Neural cell (in vitro differentiated cells): Measurements from ENCODE around the gene NTNG1. TPM values are rescaled to one million over a fixed set of nuclear protein-coding genes. Genes with fewer than 3 reads are reported as not detected.

ENCODE experiments used
- H2AFZ ChIP-seq: fragments of 200-600, 300-800 bp; sonication (generic), shearing (Covaris generic); 2 replicates; pipeline ENCODE4 v1.6.0; 2014; ENCODE audit warnings: low read depth, mild to moderate bottlenecking, antibody characterized with exemption, low read length, moderate library complexity
- H3F3A ChIP-seq: fragments of 200-600 bp; shearing (Covaris generic); 2 replicates; pipeline ENCODE4 v1.6.1; 2016; ENCODE audit warnings: mild to moderate bottlenecking, moderate library complexity, mixed read lengths, antibody characterized with exemption, low read length; ENCODE audit not compliant: insufficient read depth, poor library complexity, severe bottlenecking
- H3K27ac ChIP-seq: fragments of 200-600, 300-800 bp; sonication (generic), shearing (Covaris generic); 2 replicates; pipeline ENCODE4 v1.5.1; 2014; ENCODE audit warnings: mild to moderate bottlenecking, low read length, moderate library complexity
- H3K27me3 ChIP-seq: fragments of 300-800, 200-600 bp; sonication (generic), shearing (Covaris generic); 2 replicates; pipeline ENCODE4 v1.6.0; 2014; ENCODE audit warnings: mild to moderate bottlenecking, low read depth, low read length, moderate library complexity; ENCODE audit not compliant: insufficient read depth
- H3K36me3 ChIP-seq: fragments of 300-800, 200-600 bp; sonication (generic), shearing (Covaris generic); 2 replicates; pipeline ENCODE4 v1.5.1; 2014; ENCODE audit warnings: mild to moderate bottlenecking, antibody characterized with exemption, low read length, moderate library complexity; ENCODE audit not compliant: insufficient read depth
- H3K4me2 ChIP-seq: fragments of 300-800, 200-600 bp; sonication (generic), shearing (Covaris generic); 2 replicates; pipeline ENCODE4 v1.6.0; 2014; ENCODE audit warnings: mild to moderate bottlenecking, low read length
- H3K4me3 ChIP-seq: fragments of 300-800, 200-600 bp; sonication (generic), shearing (Covaris generic); 2 replicates; pipeline ENCODE4 v1.5.1; 2014; ENCODE audit warnings: mild to moderate bottlenecking, low read length, moderate library complexity
- H3K79me2 ChIP-seq: fragments of 200-600 bp; shearing (Covaris generic); replicated peaks from 2 replicates; pipeline ENCODE4 v1.6.0; 2014; ENCODE audit warnings: mild to moderate bottlenecking, low read length, moderate library complexity; ENCODE audit not compliant: insufficient read depth
- H3K9ac ChIP-seq: fragments of 300-800, 200-600 bp; sonication (generic), shearing (Covaris generic); 2 replicates; pipeline ENCODE4 v1.6.1; 2016; ENCODE audit warnings: mild to moderate bottlenecking, low read length, mixed read lengths
- H3K9me2 ChIP-seq: fragments of 200-600 bp; shearing (Covaris generic); 2 replicates; pipeline ENCODE4 v1.6.1; 2016; ENCODE audit warnings: mild to moderate bottlenecking, low read length, mixed read lengths; ENCODE audit not compliant: insufficient read depth
- H3K9me3 ChIP-seq: fragments of 200-600, 300-800 bp; sonication (generic), shearing (Covaris generic); 2 replicates; pipeline ENCODE4 v1.6.1; 2016; ENCODE audit warnings: mild to moderate bottlenecking, mixed run types, low read length, moderate library complexity, mixed read lengths
- H4K20me1 ChIP-seq: fragments of 200-600 bp; shearing (Covaris generic); 2 replicates; pipeline ENCODE4 v1.6.1; 2016; ENCODE audit warnings: mild to moderate bottlenecking, mixed run types; ENCODE audit not compliant: insufficient read depth
- CTCF ChIP-seq: fragments of 450-650 bp; IDR thresholded peaks from 2 replicates; pipeline ENCODE4 v1.5.1; 2014; ENCODE audit warnings: antibody characterized with exemption, mild to moderate bottlenecking, moderate library complexity; ENCODE audit not compliant: poor library complexity, severe bottlenecking
- EP300 ChIP-seq: fragments of 450-650 bp; conservative IDR thresholded peaks from 2 replicates; pipeline ENCODE4 v1.6.1; 2014; ENCODE audit warnings: antibody characterized with exemption, mild to moderate bottlenecking, moderate library complexity; ENCODE audit not compliant: poor library complexity, severe bottlenecking
- EZH2 ChIP-seq: fragments of 200-600, 300-800 bp; shearing (Covaris generic), sonication (generic); IDR thresholded peaks from 2 replicates; pipeline ENCODE4 v1.6.1; 2014; ENCODE audit warnings: antibody characterized with exemption, low read length, borderline replicate concordance, mild to moderate bottlenecking; ENCODE audit not compliant: insufficient read depth, poor library complexity, severe bottlenecking
- MXI1 ChIP-seq: fragments of 450-650 bp; conservative IDR thresholded peaks from 2 replicates; pipeline ENCODE4 v1.6.1; 2014; ENCODE audit warnings: antibody characterized with exemption, mild to moderate bottlenecking; ENCODE audit not compliant: poor library complexity, severe bottlenecking
- POLR2AphosphoS5 ChIP-seq: IDR thresholded peaks from 2 replicates; pipeline ENCODE4 v1.6.1; 2012
- RAD21 ChIP-seq: fragments of 450-650 bp; conservative IDR thresholded peaks from 2 replicates; pipeline ENCODE4 v1.6.1; 2014; ENCODE audit warnings: antibody characterized with exemption, mild to moderate bottlenecking, moderate library complexity
- REST ChIP-seq: IDR thresholded peaks from 2 replicates; pipeline ENCODE4 v1.6.1; 2012; ENCODE audit warnings: borderline replicate concordance
- SMC3 ChIP-seq: fragments of 450-650 bp; conservative IDR thresholded peaks from 2 replicates; pipeline ENCODE4 v1.6.1; 2014; ENCODE audit warnings: antibody characterized with exemption, mild to moderate bottlenecking, moderate library complexity; ENCODE audit not compliant: poor library complexity
- TAF1 ChIP-seq: IDR thresholded peaks from 2 replicates; pipeline ENCODE4 v1.6.1; 2012; ENCODE audit warnings: low read depth
- polyA plus RNA-seq: library from polyadenylated mRNA; depleted of rRNA; stranded (reverse); fragments of >200 nt; gene quantifications from 2 replicates; pipeline ENCODE4 v1.2.3, GENCODE V29; 2014

The NTNG1 gene
- polyA plus RNA-seq, 1 donor from 2014 or later, result not detected

GRCh38 chr1:107501081-107501605 lies 360.3 kb downstream of the NTNG1 start:
- Histone ChIP-seq H3K27me3 (no peaks in the 10 kb centered on the region), H3K4me2 (no peak overlapping the region), H3K4me3 (no peak overlapping the region), H3K36me3 (no peaks in the 10 kb centered on the region), H3K9ac (no peak overlapping the region), H3K9me3 (no peaks in the 10 kb centered on the region), H3K79me2 (no peaks in the 10 kb centered on the region), H3F3A (no peaks in the 10 kb centered on the region), H2AFZ (no peak overlapping the region), H3K27ac (no peak overlapping the region), H3K9me2 (no peaks in the 10 kb centered on the region), H4K20me1 (no peaks in the 10 kb centered on the region)
- TF ChIP-seq TAF1 (no peak), POLR2AphosphoS5 (no peak), CTCF (no peak), RAD21 (no peak), EZH2 (no peak)

DNA sequence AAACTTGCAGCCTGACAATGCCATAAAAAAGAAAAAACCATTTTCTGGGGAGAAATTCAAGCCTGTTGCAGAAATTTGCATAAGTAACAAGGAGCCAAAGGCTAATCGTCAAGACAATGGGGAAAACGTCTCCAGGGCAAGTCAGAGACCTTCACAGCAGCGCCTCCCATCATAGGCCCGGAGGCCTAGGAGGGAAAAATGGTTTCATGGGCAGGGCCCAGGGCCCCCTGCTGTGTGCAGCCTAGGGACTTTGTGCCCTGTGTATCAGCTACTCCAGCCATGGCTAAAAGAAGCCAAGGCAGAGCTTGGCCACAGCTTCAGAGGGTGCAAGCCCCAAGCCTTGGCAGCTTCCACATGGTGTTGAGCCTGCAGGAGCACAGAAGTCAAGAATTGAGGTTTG lies 369.5 kb downstream of the NTNG1 start:
- no peak overlapping the region for H2AFZ ChIP-seq
- H3K4me3 ChIP-seq, result no peak overlapping the region
- no peak overlapping the region for H3K4me2 ChIP-seq
- H3K27me3 ChIP-seq, result no peaks in the 10 kb centered on the region
- H3K9me2 ChIP-seq, result no peaks in the 10 kb centered on the region
- H3K36me3 ChIP-seq, result no peaks in the 10 kb centered on the region
- no peaks in the 10 kb centered on the region for H4K20me1 ChIP-seq
- no peak overlapping the region for H3K27ac ChIP-seq
- H3F3A ChIP-seq, result no peaks in the 10 kb centered on the region
- no peaks in the 10 kb centered on the region for H3K9me3 ChIP-seq
- H3K9ac ChIP-seq, result no peak overlapping the region
- H3K79me2 ChIP-seq, result no peaks in the 10 kb centered on the region
- TF ChIP-seq CTCF, result no peak
- TF ChIP-seq RAD21, result no peak
- no peak for TF ChIP-seq EP300
- TF ChIP-seq MXI1, result no peak
- TF ChIP-seq SMC3, result no peak
- TF ChIP-seq POLR2AphosphoS5, result no peak
- TF ChIP-seq TAF1, result no peak
- TF ChIP-seq EZH2, result no peak
- no peak for TF ChIP-seq REST
